GM06990 (cell line): ENCODE measurements around the gene MAFG.
"Not testable (repeated sequence)": the region's sequence is repeated elsewhere in the genome, so short reads cannot be mapped to it uniquely, and the experiment has no call there.

Experiments
- DNase-seq: peaks from one replicate; pipeline ENCODE4 v3.0.0-alpha.2; 2011; ENCODE audit not compliant: insufficient read length; ENCODE audit errors: extremely low read depth
- H3K27me3 ChIP-seq: replicated peaks from 2 replicates; pipeline ENCODE4 v1.6.0; 2011; ENCODE audit warnings: low read length; ENCODE audit not compliant: control insufficient read depth, insufficient read depth
- H3K36me3 ChIP-seq: 2 replicates; pipeline ENCODE4 v1.5.1; 2011; ENCODE audit warnings: low read length; ENCODE audit not compliant: control insufficient read depth, insufficient read depth
- H3K4me3 ChIP-seq: replicated peaks from 2 replicates; pipeline ENCODE4 v1.5.1; 2011; ENCODE audit warnings: low read depth, mild to moderate bottlenecking, control low read depth, low read length
- CTCF ChIP-seq: IDR thresholded peaks from 2 replicates; pipeline ENCODE4 v1.5.1; 2011; ENCODE audit warnings: low read length, control low read depth, mild to moderate bottlenecking, inconsistent platforms; ENCODE audit not compliant: insufficient read depth, poor library complexity, severe bottlenecking

Gene MAFG

GRCh38 chr17:81918832-81919545, 8.5 kb downstream of the MAFG start:
- H3K4me3 ChIP-seq: no peak overlapping the region
- TF ChIP-seq CTCF: no peak
- DNase-seq: no peak
- no peaks in the 10 kb centered on the region for H3K27me3 ChIP-seq
- peaks cover 22% of the 10 kb centered on the region for H3K36me3 ChIP-seq

GRCh38 chr17:81918333-81918669, 9.2 kb downstream of the MAFG start:
- peaks cover 28% of the 10 kb centered on the region for H3K36me3 ChIP-seq
- not testable (repeated sequence) for DNase-seq, H3K27me3 ChIP-seq, H3K4me3 ChIP-seq

GRCh38 chr17:81917565-81918332, 9.8 kb downstream of the MAFG start, which contains the start of gene SIRT7:
Gene SIRT7, minus strand, starts transcription at chr17:81918176. Its CDS starts 45 bp downstream, at chr17:81918131.
- peak; percentile 91 for DNase-seq
- peak within 1 kb of the TSS; percentile 86 for H3K4me3 ChIP-seq
- H3K27me3 ChIP-seq: no peaks in the 10 kb centered on the region
- TF ChIP-seq CTCF: no peak
- peaks cover 30% of the 10 kb centered on the region for H3K36me3 ChIP-seq

- TF ChIP-seq CTCF: no peak
- Histone ChIP-seq H3K36me3 (peaks cover 36% of the 10 kb centered on the region), H3K4me3 (peak overlapping the region; percentile 86), H3K27me3 (no peaks in the 10 kb centered on the region)
- DNase-seq: no peak
Observed at GRCh38 chr17:81916234-81917001, 11.1 kb downstream of the MAFG start.

GRCh38 chr17:81915331-81915730, 12.2 kb downstream of the MAFG start:
- no peak for TF ChIP-seq CTCF
- Histone ChIP-seq H3K27me3 (no peaks in the 10 kb centered on the region), H3K4me3 (no peak overlapping the region), H3K36me3 (peaks cover 32% of the 10 kb centered on the region)
- no peak for DNase-seq
